GM19099 (cell line): ENCODE results near the gene ZNF512.
A peak's percentile ranks its signal among the peaks of the same experiment; 100 is the strongest.

Experiments used
- POLR2A ChIP-seq: IDR thresholded peaks from 3 replicates; pipeline ENCODE4 v1.6.1; 2011; ENCODE audit warnings: low read depth; ENCODE audit not compliant: insufficient read length; ENCODE audit errors: extremely low read depth

The ZNF512 gene, protein sequence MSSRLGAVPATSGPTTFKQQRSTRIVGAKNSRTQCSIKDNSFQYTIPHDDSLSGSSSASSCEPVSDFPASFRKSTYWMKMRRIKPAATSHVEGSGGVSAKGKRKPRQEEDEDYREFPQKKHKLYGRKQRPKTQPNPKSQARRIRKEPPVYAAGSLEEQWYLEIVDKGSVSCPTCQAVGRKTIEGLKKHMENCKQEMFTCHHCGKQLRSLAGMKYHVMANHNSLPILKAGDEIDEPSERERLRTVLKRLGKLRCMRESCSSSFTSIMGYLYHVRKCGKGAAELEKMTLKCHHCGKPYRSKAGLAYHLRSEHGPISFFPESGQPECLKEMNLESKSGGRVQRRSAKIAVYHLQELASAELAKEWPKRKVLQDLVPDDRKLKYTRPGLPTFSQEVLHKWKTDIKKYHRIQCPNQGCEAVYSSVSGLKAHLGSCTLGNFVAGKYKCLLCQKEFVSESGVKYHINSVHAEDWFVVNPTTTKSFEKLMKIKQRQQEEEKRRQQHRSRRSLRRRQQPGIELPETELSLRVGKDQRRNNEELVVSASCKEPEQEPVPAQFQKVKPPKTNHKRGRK

DNA sequence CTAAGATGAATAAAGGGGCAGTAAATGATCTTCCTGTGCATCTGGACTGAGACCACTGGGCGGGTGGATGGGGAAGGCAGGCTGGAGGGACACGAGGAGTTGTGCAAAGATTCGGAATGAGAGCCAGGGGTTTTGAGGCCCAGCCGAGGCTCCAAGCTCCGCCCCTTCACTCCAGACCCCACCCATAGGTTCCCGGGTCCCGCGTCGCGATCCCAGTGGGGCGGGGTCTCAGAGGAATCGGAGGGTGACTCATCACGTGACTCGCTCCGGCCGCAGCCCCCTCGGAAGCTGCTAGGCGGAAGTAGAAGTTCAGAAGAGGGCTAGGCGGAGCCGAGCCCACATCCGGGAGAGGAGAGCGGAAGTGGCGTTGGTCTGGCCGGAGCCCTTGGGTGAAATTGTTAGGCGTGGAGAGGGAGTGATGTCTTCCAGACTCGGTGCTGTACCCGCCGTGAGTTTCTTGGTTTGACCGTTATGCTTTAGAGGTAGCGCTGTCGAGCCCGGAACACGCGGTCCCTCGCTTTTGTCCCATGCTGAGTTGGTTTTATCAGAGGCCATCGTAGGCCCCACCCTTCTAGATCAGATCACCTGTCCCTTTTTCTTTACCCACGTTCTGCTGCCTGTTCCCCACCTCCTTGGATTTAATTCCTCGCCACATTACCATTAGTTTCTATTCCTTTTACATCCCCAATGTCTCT is at the start of gene ZNF512:
ZNF512 (plus strand) TSS at position 348 of the 695 bp plus-strand sequence; CDS start at position 419, 71 bp downstream.
- TF ChIP-seq POLR2A: peak; percentile 91

- no peak for TF ChIP-seq POLR2A
These were observed 45.6 kb upstream of the ZNF512 start for GRCh38 chr2:27537287-27537686.

GRCh38 chr2:27544143-27544821 is 38.6 kb upstream of the ZNF512 start:
- no peak for TF ChIP-seq POLR2A

DNA sequence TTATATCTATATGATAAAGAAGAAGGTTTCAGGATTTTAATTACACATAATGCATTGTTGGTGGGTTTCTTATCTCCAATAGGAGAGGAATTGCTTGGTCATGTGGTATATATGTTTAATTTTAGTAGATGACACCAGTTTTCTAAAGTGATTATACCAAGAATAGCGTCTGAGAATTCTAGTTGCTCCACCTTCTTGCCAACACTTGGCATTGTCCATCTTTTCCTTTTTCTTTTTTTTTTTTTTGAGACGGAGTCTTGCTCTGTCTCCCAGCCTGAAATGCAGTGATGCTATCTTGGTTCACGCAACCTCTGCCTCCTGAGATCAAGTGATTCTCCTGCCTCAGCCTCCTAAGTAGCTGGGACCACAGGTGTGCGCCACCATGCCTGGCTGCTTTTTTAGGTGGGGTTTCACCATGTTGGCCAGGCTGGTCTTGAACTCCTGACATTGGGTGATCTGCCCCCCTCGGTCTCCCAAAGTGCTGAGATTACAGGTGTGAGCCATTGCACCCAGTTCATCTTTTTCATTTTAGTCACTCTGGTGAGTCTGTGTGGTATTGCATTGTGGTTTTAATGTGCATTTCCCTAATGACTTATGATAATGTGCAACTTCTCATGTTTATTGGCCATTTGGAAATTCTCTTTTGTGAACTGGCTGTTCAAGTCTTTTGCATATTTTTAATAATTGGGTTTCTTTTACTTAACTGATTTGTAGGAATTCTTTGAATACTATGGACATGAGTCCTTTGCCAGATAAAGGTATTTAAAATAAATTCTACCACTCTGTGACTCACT is 37.3 kb upstream of the ZNF512 start:
- TF ChIP-seq POLR2A: no peak

DNA sequence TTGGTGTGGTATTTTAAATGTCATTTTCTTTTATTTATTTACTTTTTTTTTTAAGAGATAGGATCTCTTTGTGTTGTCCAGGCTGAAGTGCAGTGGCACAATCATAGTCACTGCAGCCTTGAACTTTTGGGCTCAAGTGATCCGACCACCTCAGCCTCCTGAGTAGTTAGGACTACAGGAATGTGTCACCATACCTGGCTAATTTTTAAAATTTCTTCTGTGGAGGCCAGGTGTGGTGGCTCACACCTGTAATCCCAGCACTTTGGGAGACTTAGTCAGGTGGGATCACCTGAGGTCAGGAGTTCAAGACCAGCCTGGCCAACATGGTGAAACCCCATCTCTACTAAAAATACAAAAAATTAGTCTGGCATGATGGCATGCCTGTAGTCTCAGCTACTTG is 33.5 kb upstream of the ZNF512 start:
- no peak for TF ChIP-seq POLR2A

- TF ChIP-seq POLR2A: no peak
These were observed 31.3 kb upstream of the ZNF512 start for GRCh38 chr2:27551514-27551913.

GRCh38 chr2:27552941-27553340 is 29.9 kb upstream of the ZNF512 start:
- TF ChIP-seq POLR2A: no peak

- no peak for TF ChIP-seq POLR2A
These were observed 23.6 kb upstream of the ZNF512 start for GRCh38 chr2:27559228-27559627.

DNA sequence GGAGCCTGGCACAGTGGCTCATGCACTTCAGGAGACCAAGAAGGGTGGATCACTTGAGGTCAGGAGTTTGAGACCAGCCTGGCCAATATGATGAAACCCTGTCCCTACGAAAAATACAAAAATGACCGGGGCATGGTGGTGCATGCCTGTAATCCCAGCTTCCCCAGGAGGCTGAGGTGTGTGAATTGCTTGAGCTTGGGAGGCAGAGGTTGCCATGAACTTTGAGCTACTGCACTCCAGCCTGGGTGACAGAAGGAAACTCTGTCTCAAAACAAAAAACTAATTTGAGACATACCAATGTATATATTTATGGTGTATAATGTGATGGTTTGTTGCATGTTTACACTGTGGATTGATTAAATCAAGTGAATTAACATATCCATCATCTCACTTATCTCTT is 21.8 kb upstream of the ZNF512 start:
- no peak for TF ChIP-seq POLR2A

GRCh38 chr2:27566628-27567027 is 16.2 kb upstream of the ZNF512 start:
- no peak for TF ChIP-seq POLR2A

- TF ChIP-seq POLR2A: no peak
These were observed 13.4 kb upstream of the ZNF512 start for GRCh38 chr2:27569398-27569797.

DNA sequence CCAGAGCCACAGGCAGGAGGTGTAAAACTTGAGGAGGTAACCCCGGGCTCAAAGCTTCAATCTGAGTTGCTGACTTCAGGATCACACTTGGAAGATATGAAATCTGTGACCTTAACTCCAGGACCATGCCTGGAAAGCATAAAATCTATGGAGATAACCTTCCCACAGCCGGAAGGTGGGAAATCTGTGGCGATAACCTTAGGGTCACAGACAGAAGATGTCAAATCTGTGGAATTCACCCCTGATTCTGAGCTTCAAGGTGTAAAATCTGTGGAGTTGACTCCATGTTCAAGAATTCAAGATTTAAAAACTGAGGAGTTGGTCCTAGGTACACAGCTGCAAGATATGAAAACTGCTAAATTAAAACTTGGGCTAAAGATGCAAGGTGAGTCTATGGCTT is 11.6 kb upstream of the ZNF512 start:
- no peak for TF ChIP-seq POLR2A

GRCh38 chr2:27571681-27572080 is 11.2 kb upstream of the ZNF512 start:
- TF ChIP-seq POLR2A: no peak

- TF ChIP-seq POLR2A: no peak
These were observed 10.4 kb upstream of the ZNF512 start for GRCh38 chr2:27572439-27572838.
